ENCODE measurements around the gene WNT9A.
"Not testable (repeated sequence)": the region's sequence is repeated elsewhere in the genome, so short reads cannot be mapped to it uniquely, and the experiment has no call there.

DNA sequence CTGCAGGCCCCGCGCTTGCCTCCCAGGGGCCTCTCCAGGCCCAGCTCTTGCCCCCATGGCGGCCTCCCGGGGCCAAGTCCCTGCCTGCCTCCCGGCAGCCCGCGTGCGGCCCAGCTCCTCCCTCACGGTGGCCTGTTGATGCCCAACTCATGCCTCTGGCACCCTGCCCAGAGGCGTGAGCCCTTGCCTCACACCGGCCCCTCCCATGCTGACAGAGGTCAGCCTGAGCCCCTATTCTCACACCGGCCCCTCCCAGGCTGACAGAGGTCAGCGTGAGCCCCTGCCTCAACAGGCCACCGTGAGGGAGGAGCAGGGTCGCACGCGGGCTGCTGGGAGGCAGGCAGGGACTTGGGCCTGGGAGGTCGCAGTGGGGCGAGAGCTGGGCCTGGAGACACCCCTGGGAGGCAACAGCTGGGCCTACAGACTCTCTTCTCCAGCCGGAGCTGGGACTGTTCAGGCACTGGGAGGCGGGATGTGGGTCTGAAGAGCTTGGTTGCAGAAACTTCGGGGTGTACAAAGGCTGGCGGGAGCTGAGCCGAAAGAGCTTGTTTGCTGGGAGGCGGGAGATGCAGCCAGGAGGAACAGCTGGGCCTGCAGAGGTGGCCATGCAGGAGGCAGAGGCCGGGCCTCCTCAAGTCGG is 24.0 kb upstream of the WNT9A start:
- TF ChIP-seq, protein P1, sequence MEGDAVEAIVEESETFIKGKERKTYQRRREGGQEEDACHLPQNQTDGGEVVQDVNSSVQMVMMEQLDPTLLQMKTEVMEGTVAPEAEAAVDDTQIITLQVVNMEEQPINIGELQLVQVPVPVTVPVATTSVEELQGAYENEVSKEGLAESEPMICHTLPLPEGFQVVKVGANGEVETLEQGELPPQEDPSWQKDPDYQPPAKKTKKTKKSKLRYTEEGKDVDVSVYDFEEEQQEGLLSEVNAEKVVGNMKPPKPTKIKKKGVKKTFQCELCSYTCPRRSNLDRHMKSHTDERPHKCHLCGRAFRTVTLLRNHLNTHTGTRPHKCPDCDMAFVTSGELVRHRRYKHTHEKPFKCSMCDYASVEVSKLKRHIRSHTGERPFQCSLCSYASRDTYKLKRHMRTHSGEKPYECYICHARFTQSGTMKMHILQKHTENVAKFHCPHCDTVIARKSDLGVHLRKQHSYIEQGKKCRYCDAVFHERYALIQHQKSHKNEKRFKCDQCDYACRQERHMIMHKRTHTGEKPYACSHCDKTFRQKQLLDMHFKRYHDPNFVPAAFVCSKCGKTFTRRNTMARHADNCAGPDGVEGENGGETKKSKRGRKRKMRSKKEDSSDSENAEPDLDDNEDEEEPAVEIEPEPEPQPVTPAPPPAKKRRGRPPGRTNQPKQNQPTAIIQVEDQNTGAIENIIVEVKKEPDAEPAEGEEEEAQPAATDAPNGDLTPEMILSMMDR (IDR thresholded peaks at IDR 0.05; ENCODE audit: poor library complexity), result not testable (repeated sequence)
- not testable (repeated sequence) for TF ChIP-seq EZH2 (IDR thresholded peaks at IDR 0.05; ENCODE audit: borderline replicate concordance); EZH2phosphoT487 (IDR thresholded peaks at IDR 0.05; ENCODE audit: low read depth, severe bottlenecking, unreplicated experiment)
